OCI-LY3 (cell line): ENCODE results near the gene ATP6V1G2.

Experiments
- CTCF ChIP-seq: fragments of 200-600, 300-600 bp; sonication (generic); IDR thresholded peaks from 2 replicates; pipeline ENCODE4 v1.5.1; 2014; ENCODE audit warnings: antibody characterized with exemption, low read length, low read depth
- EZH2phosphoT487 ChIP-seq: fragments of 200-600 bp; shearing (Covaris generic); IDR thresholded peaks from 2 replicates; pipeline ENCODE4 v1.6.1; 2018; ENCODE audit warnings: antibody characterized with exemption, mixed run types, low read depth

- TF ChIP-seq CTCF (no peak), EZH2phosphoT487 (no peak)
These were observed 1.7 kb downstream of the ATP6V1G2 start for GRCh38 chr6:31544676-31545075.
